Activated naive CD4-positive, alpha-beta T cell treated with Interleukin-2 at 50 U/mL for 16 hours (primary cell): ENCODE measurements around the gene RFC1.
"Not testable (repeated sequence)": the region's sequence is repeated elsewhere in the genome, so short reads cannot be mapped to it uniquely, and the experiment has no call there.

Source experiments
- DNase-seq: peaks from one replicate; pipeline ENCODE4 v3.0.0-alpha.2; 2020

The RFC1 gene

DNA sequence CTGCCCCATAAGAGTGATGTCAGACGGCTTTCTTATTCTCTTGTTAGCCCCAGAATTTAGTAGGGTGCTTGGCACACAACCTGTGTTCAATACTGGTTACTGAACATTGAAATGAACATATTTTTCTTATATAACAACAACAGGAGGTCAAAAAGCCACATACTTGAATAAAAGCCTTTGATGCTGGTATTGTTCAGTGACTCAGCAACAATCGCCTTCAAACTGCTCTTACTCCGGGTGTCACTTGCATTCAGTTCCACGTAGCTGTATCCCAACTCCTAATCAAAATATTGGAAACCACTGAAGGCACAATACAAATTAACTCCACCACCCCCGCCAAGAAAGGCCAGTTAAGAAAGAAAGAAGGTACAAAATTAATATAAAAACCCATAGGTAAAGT is 61.5 kb downstream of the RFC1 start:
- no peak for DNase-seq

DNA sequence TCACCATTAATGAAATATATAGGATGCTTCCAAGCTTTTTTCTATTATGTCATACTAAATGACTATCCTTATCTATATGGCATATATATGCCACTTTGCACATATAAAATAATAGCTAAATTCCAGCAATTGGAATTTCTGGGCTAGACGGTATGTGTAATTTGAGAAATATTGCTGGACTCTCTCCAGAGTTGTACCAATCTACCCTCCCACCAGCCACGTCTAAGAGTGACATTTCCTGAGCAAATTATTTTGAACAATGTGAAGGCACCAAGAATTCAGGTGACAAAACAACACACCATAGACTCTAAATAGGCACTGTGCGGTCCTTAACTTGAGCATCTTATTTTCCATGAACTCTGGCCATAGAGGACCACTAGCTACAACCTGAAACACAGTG is 62.3 kb downstream of the RFC1 start:
- no peak for DNase-seq

DNA sequence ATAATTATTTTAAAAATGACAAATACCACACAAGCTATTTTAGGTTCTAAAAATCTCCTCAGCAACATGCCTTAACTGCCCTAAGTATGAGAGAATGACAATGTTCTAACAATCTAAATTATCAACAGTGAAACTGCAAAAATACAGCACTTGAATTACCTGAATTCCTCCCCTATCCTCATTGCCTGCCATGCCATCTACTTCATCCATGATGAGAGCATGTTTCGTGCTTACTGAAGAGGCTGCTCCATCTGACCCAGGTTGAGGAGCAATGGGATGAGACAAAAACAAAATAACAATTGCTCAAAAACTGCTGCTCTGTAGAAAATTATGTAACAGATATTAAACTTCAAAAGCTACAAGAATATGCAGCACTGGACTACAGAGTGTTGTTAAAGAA is 63.3 kb downstream of the RFC1 start:
- no peak for DNase-seq

DNA sequence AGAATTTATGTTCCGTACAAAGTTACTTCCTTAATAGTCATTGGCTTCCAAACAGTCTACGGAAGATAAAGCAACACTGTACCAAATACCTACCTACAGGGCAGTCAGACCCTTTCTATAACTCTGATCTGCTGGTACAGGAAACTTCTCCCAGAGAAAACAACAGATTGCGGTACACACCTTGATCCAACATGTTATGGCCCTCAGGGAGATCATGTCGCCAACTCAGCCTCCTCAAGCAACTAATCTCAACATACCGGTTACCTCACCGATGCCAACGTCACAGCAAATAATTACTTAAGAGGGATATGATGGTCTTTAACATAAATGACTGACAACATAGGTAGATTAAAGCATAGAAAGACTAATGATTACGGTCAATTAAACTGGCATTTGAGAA is 70.4 kb downstream of the RFC1 start:
- DNase-seq: no peak

DNA sequence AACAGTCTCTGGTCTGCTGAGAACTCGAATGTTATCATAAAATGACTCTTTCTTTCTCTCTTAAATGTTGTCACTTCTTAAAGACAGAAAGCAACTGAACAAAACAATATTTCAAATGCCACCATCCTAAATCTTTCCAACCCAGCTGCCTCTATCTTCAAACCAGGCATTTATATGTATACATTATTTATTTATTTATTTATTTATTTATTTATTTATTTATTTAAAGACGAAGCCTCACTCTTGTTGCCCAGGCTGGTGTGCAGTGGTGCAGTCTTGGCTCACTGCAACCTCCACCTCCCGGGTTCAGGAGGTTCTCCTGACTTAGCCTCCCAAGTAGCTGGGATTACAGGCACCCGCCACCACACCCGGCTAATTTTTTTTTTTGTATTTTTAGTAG is 73.7 kb downstream of the RFC1 start:
- DNase-seq: not testable (repeated sequence)

DNA sequence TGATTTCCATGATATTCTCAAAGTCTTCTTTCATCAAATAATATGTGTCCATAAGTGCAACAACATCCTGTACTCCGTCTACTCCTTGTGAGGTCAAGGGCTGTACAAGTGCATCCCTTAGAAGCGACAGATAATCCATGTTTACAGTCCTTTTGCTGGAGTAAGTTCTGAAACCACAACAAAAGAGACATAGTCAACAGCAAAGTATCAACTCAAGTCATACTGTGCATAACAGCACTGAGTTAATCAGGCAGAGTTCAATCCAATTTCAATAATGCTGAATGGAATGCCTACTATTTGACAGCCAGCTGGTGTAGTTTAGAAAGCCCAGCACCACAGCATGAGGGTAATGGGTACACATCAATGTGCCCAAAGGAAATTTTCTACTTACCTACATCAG is 74.5 kb downstream of the RFC1 start:
- no peak for DNase-seq

DNA sequence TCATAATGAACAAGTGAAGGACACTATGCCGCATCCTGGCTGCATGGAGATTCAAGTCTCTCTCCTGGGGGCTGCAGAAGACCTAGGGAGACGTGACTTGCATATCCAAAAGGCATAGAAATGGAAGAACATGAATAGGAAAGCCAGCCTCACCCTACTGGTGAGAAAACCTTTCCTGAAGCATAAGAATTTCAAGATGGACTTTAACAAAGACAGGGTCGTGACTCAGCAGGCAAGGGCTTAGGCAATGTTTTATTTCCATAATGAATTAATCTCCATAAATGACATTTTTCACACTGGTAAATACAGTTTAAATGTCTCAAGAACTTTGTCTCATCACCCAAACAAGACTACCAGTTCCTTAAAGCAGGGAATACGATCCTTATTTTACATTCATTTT is 78.9 kb downstream of the RFC1 start:
- DNase-seq: no peak

DNA sequence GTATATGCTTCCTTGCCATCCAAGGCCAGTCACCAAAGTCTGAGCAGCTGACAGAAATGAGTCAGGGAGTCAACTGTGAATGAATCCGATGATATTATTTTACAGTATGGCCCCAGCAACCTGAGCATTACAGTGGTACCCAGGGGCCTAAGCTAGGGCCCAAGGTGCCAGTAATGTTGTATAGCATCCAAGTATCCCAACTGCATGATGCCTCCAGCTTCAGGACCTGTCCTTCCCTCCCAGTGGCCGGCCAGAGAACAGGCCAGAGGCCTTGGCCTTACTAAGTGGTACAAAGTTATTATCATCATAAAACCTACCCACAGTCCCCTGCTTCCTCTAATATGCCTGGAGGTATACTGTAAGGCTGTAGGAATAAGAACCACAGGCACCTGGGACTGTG is 79.9 kb downstream of the RFC1 start:
- no peak for DNase-seq

DNA sequence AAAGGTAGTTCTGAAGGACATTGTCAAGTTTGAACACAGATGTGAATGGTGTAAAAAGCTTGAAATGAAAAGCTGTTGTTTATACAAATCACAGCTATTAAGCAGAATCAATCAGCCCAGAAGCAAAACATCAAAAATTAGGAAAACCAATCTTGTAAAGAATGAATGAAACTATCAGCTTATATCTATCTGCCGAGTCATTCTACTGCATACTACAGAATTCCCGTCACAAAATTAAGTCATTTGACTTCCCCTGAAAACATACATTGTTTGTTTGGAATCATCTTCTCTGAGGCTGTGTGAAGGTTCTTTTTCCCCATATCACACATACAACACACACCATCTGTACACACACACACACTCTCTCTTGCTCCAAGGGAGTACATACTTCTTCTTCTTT is 80.3 kb downstream of the RFC1 start:
- no peak for DNase-seq

DNA sequence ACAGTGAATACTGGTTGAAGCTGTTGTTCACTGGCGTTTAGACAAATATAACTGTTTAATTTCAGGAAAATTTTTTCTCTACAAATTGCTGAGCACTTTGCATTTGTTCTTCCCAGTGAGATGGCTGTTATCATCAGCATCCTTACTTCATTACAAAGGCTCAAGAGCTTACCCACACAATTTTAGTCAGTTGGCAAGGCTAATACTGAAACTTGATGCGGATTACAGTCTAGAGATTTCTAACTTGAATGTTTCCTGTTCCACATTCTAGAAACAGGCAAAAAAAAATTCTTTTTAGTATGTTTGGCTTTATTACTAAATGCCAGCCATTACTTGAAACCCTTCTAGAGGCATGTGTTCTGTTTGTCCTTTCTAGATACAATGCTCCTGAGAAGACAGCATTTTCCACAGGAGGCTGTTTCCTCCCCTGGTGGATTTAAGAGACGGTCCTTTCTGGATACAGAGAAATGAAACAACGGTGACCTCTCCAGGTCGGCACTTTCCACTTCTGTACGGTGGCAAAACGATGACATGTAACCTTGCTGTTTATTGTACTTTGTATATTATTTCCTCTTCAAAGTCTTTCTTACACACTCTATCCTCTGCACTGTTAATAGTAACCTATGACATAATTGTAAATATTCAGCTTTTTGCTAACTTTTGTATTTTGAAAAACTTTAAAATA is 80.9 kb downstream of the RFC1 start:
- DNase-seq: no peak

DNA sequence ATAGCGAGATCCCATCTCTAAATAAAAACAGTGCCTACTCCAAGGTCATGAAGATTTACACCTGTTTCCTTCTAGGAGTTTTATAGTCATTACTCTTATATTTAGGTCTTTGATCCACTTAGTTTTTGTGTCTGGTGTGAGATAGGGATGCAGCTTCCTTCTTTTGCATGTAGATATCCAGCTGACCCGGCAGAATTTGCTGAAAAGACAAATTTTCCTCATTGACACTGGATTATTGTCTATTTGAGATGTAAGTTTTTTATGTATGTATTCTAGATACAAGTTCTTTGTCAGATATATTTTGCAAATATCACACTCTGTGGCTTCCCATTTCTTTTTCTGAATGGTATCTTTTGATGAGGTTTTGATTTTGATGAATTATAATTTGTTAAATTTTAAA is 85.4 kb downstream of the RFC1 start:
- no peak for DNase-seq

DNA sequence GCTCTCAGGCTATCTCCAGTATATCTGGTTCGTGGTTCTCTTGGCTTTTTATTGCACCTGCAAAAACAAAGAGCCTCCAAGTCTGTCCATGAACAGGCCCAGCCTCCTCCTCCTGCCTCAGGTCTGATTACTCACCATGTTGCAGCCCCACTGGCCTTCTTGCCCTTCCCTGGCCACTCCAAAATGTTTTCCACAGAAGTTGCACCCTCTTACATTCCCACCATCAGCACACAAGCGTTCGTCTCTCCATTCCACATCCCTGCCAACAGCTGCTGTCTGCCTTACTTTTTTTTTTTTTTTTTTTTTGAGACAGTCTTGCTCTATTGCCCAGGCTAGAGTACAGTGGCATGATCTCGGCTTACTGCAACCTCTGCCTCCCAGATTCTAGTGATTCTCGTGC is 86.7 kb downstream of the RFC1 start:
- DNase-seq: no peak

DNA sequence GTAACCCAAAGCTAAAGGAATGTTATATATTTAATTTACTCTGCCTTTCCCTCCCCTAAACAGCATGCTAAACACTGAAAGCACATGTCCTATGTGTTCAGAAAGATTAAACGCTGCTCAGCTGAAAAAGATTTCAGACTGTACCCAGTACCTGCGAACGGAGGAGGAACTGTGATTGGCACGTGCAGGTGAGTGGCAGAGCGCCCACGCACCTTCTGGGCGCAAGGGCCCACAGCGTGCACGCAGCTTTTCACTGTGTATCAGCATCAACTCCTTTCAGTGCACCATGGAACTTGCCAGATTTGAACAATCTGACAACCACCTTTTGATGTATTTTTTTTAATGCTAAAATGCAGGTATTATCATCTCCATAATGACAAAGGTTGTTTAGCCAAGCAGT is 87.7 kb downstream of the RFC1 start:
- no peak for DNase-seq

DNA sequence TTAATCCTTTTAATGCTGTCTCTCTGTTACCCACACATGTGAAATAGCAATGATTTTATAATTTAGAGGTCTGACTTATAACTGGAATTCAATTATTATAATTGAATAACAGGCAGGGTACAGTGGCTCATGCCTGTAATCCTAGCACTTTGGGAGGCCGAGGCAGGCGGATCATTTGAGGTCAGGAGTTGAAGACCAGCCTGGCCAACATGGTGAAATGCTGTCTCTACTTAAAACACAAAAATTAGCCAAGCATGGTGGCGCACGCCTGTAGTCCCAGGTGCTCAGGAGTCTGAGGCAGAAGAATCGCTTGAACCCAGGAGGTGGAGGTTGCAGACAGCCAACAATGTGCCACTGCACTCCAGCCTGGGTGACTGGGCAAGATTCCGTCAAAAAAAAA is 88.5 kb downstream of the RFC1 start:
- DNase-seq: not testable (repeated sequence)

DNA sequence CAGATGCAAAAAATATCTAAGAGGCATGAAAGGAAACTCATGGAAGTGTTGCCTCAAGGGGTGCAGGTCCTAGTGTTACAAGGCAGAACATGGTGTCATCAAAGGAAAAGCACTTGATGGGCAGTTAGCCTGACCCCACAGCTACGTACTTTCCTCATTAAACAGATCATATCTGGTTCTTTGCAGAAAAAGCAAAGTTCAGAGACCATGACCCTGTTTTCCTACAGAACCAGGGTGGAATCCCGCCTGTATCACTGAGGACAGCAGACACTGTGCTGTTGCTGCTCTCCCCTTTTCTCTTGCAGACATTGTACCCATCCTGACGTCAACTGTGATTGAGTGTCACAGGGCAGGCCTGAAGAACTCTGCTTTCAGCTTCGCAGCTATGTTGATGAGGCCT is 91.7 kb downstream of the RFC1 start:
- no peak for DNase-seq

DNA sequence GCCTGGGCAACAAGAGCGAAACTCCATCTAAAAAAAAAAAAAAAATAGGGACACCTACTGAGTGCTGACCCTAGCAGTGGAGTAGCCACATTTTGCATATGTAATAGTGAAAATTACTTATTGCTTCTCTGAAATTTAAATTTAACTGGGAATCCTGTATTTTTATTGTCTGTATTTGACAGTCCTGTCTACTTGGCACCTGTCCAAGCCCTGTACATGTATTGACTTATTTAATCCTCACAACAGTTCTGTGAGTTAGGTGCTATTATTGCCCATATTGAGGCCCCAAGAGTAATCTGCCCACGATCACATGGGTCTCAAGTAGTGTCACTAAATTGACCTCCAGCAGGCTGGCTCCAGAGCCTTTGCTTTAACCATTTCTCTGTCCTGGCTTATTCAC is 102.3 kb downstream of the RFC1 start:
- DNase-seq: no peak

DNA sequence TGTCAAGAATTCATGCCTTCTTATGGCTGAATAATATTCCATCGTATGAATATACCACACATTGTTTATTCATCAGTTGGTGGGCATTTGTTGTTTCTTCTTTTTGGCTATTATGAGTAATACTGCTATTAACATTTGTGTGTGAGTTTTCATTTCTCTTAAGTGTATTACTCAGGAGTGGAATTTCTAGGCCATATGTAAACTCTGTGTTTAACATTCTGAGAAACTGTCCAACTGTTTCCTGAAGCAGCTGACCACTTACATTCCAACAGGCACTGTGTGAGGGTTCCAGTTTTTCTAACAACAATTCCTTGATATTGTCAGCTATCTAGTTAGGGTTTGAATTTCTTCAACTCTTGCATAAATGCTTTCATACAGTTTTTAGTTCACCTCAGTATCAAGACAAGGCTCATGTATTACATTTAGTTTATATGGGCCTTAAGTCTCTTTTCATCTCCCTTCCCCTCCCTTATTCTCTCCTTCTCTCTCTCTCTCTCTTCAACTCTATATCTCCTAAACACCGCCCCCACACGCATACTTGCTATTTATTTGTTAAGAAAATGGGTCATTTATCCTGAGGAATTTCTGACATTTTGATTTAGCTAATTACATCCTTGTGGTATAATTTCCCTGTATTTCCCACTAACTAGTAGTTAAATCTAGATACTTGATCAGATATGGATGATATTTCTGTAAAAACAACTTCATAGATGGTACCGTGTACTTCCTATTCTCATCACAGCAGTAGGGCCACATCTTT is 106.4 kb downstream of the RFC1 start:
- DNase-seq: no peak

DNA sequence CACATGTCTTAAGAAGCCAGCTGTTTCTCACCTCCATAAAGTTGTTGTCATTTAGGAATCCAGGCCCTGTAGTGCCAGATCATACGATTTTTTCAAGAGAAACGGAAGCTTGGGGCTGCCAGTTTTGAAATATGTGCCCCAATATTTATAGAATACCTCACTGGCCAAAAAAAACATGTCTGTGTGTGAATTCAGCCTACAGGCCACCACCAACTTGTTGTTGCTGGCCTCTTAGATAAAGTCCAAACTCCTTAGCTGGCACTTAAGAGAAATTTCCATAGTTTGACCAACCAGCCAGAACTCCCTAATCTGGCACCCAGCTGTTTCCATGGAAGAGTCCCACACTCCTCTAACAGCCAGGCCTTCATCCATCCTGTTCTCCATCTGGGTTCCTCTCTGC is 109.7 kb downstream of the RFC1 start:
- DNase-seq: no peak

DNA sequence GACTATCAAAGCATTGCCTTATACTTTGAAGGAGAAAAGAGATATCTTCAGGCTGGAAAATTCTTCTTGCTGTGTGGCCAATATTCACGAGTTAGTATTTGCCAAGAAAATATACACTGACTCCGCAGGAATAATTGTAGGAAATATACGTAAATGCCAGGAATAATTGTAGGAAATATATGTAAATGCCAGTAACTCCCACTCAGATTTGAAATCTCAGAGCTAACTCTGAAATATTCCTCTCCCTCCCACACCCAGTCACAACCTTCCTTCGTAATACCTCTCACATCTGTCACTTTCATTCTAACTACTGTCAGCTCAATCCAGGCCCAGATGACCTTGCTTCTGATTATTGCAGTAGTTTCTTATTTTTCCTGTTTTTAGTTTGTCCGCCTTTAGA is 110.3 kb downstream of the RFC1 start:
- DNase-seq: no peak

DNA sequence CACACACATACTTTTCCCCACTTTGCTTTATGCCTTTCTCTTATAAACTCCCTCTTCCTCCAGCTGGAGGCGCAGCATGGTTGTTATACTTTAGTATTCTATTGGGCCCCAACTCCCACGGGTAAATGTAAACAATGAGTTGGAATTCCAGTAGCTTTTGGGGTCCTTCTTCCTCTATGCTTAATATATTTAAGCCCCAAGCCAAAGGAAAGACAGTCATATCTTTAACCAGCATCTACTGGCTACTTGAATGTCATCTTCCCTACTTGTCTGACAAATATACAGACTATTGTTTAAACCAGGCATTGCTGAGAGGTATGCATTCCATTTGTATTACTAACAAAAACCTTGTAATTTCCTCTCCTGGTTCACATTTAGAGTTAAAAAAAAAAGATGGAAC is 110.9 kb downstream of the RFC1 start:
- DNase-seq: no peak

DNA sequence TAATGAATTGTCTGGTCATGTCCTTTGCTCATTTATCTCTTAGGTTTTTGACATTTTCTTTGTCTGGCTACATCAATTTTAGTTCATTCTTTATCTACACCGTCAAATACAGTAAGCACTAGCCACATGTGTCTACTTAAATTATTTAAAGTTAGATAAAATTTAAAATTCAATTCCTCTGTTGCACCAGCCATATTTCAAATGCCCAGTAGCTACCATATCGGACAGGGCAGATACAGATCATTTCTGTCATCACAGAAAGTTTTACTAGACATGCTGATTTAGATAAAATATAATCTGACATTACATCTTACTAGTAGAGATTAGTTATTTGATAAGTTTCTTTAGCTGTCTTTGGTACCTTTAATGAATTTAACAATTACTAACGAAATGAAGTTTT is 122.7 kb downstream of the RFC1 start:
- DNase-seq: no peak
